GM19240 (cell line): ENCODE data around the gene OR6C2.
"Not testable (repeated sequence)": the region's sequence is repeated elsewhere in the genome, so short reads cannot be mapped to it uniquely, and the experiment has no call there.

Experiments
- DNase-seq: peaks from one replicate; pipeline ENCODE4 v3.0.0; 2011; ENCODE audit warnings: low spot score; ENCODE audit not compliant: insufficient read length

The OR6C2 gene

GRCh38 chr12:55472264-55472663, 28.4 kb downstream of the OR6C2 start:
- DNase-seq, result no peak

DNA sequence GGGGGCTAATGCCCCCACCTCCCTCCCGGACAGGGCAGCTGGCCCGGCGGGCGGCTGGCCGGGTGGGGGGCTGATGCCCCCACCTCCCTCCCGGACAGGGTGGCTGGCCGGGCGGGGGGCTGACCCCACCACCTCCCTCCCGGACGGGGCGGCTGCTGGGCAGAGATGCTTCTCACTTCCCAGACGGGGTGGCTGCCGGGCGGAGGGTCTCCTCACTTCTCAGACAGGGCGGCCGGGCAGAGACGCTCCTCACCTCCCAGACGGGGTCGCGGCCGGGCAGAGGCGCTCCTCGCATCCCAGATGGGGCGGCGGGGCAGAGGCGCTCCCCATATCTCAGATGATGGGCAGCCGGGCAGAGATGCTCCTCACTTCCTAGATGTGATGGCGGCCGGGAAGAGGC, 35.3 kb downstream of the OR6C2 start:
- DNase-seq, result not testable (repeated sequence)

- not testable (repeated sequence) for DNase-seq
Observed at GRCh38 chr12:55484284-55484683, 40.4 kb downstream of the OR6C2 start.

- DNase-seq, result no peak
Observed at GRCh38 chr12:55492078-55492477, 48.2 kb downstream of the OR6C2 start, which contains the start of gene OR6C68. TSS of gene OR6C68 (plus strand) at chr12:55492378. CDS start at chr12:55492378, 0 bp downstream.

- no peak for DNase-seq
Observed at GRCh38 chr12:55495490-55495889, 51.6 kb downstream of the OR6C2 start.

DNA sequence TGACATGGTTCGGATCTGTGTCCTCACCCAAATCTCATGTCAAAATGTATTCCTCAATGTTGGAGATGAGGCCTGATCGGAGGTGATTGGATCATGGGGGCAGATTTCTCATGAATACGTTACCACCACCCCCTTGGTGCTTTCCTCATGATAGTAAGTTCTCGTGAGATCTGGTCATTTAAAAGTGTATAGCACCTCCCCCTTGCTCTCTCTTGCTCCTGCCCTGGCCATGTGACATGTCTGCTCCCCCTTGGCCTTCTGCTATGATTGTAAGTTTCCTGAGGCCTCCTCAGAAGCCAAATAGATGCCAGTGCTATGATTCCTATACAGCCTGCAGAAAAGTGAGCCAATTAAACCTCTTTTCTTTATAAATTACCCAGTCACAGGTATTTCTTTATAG, 55.4 kb downstream of the OR6C2 start:
- DNase-seq, result no peak

DNA sequence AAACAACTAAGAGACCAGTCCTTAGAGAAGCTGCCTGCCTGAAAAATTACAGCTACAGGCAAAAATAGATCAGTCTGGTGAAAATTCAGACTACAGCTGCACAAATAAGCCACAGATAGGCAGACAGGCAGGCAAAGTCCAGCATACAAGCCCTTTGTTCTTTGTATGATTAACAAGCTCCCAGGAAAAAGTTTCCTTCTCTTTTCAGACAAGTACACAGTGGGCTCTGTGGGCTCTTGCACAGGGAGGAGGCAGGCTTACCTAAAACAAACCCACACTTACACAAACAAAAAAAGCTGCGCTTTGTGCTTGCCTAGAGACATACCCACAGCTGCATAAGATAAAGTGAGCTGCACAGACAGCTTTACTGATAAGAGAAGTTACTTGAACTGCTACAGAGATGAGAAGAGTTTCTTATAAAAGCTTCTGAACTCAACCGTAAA, 56.0 kb downstream of the OR6C2 start:
- DNase-seq, result no peak

GRCh38 chr12:55501601-55502000, 57.7 kb downstream of the OR6C2 start:
- DNase-seq, result no peak
